GM13977 (cell line): ENCODE data around the gene TMEM18.
"Not testable (repeated sequence)": the region's sequence is repeated elsewhere in the genome, so short reads cannot be mapped to it uniquely, and the experiment has no call there.

Experiments
- DNase-seq: peaks from one replicate; pipeline ENCODE4 v3.0.0; 2012; ENCODE audit warnings: low spot score
- in situ Hi-C: fragments of 300-500 bp; cut with MboI; formaldehyde crosslinking; loops from one replicate; pipeline ENCODE4 v1.12.0; 2022; ENCODE audit warnings: low sequenced_read_pairs, low pct_unique_long_range_greater_than_20kb, mixed read lengths, inconsistent platforms; ENCODE audit not compliant: unreplicated experiment
- TF ChIP-seq, protein P1 (sequence below): IDR thresholded peaks from 2 replicates; pipeline ENCODE4 v1.5.1; 2012; ENCODE audit warnings: mild to moderate bottlenecking, control low read depth; ENCODE audit not compliant: insufficient read depth; ENCODE audit errors: extremely low read depth, missing control alignments

Gene TMEM18

DNA sequence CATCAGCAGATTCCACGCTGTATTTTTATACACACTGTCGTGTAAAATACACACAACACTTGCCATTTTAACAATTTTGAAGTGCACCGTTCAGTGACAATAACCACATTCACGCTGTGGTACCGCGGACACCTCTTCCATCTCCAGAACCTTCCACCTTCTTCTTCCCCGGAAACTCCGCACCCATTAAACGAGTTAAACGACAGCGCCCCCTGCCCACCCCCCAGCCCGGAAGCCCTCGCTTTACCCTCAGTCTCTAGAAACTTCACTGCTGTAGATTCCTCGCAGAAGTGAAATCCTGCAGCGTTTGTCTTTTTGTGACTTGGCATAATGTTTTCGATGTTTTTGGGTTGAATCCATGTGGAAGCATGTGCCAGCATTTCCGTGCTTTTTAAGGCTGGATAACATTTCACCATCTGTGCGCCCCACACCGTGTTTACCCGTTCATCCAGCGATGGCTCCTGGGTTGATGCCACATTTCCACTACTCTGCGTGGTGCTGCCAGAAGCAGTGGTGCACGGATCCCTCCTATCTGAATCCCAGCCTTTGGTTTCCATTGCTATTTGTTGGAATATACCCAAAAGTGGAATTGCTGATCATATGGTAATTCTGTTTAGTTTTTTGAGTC lies 32.0 kb upstream of the TMEM18 start:
- DNase-seq, result no peak
- TF ChIP-seq, protein P1, sequence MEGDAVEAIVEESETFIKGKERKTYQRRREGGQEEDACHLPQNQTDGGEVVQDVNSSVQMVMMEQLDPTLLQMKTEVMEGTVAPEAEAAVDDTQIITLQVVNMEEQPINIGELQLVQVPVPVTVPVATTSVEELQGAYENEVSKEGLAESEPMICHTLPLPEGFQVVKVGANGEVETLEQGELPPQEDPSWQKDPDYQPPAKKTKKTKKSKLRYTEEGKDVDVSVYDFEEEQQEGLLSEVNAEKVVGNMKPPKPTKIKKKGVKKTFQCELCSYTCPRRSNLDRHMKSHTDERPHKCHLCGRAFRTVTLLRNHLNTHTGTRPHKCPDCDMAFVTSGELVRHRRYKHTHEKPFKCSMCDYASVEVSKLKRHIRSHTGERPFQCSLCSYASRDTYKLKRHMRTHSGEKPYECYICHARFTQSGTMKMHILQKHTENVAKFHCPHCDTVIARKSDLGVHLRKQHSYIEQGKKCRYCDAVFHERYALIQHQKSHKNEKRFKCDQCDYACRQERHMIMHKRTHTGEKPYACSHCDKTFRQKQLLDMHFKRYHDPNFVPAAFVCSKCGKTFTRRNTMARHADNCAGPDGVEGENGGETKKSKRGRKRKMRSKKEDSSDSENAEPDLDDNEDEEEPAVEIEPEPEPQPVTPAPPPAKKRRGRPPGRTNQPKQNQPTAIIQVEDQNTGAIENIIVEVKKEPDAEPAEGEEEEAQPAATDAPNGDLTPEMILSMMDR, result no peak
- in situ Hi-C loops, result loop anchor here (25.0 kb wide), 1 partner anchor 828 kb away; no protein-coding TSS in a partner anchor

DNA sequence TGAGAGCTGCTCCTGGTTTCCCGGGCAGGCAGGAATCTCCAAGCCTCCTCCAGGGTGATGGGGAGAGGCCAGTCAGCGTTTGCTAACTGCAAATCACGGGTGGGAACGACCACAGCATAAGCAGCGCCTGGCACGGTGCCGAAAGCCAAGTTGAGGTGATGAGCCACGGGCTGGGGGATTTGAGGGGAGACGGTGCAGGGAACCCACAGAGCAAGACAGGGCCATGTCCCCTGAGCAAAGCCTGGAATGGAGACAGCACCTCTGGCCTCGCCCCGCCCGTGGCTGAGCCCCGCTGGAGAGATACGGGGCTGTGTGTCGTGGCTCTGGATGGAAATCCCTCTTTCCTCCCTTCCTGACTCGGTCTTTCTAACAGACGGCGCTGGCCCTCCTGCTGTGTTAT lies 31.5 kb upstream of the TMEM18 start:
- no peak for DNase-seq
- in situ Hi-C loops, result loop anchor here (25.0 kb wide), 1 partner anchor 829 kb away; no protein-coding TSS in a partner anchor

DNA sequence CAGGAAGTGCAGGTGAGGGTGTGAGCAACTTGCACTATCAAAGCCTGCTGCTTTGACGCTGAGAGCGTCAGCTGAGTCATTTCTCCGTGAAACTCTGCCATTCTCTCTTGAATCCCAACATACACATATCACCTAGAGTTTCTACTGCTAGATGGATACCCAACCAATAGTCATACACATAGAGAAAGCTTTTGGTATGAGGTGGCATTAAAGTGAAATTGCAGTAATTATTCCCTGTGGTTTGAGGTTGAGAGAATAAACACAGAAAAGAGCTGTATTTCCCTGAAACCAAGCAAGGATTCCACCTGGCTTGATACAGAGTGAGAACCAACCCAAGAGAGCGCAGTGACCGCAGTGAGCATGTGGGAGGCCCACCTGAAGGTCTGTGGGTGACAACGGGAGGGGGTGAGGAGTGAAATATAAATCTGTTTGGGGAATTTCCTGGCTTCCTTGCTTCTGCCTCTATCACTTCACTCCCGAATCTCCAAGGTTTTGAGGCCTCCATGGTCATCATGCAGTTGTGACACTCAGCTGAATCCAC lies 28.8 kb upstream of the TMEM18 start:
- in situ Hi-C loops, result loop anchor here (25.0 kb wide), 1 partner anchor 831 kb away; no protein-coding TSS in a partner anchor
- DNase-seq, result peak; percentile 47
- TF ChIP-seq, protein P1, result no peak

More for the DNA sequence above, 31.5 kb upstream of the TMEM18 start:
- TF ChIP-seq, protein P1, result no peak

DNA sequence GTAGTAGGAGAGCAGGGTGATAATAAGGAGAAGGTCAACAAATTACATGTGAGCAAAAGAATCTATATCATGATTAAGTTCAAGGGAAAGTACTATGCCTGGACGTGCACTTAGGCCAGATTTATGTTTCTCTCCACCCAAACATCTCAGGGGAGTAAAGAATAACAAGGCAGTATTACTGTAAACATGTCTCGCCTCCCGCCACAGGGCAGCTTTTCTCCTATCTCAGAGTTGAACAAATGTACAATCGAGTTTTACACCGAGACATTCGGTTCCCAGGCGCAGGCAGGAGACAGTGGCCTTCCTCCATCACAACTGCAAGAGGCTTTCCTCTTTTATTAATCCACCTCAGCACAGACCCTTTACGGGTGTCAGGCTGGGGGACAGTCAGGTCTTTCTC lies 25.6 kb upstream of the TMEM18 start:
- DNase-seq, result not testable (repeated sequence)
- in situ Hi-C loops, result loop anchor here (25.0 kb wide), 1 partner anchor 835 kb away; no protein-coding TSS in a partner anchor

DNA sequence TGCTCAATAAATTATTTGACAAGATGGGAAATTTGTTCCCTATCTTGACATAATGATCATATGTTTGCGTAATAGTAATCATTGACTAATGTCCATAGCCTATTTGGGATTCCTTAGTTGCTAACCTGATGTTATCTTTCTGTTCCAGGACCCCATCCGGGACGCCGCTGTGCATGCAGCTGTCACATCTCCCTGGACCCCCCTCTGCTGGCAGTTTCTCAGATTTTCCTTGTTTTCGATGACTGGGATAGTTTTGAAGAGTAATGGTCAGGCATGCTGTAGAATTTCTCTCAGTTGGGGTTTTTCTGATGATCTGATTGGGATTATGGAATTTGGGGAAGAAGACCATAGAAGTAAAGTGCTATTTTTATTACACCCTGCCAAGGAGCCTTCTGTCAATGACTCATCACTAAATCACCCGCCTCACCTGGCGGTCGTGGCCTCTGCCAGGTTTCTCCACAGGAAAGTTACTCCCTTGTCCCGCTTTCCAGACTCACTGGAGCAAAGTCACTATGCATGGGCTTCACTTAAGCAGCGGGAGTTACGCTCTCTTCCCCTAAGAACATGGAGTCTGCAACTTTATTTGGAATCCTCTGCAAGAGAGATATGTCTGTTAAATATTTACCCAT lies 19.9 kb upstream of the TMEM18 start:
- TF ChIP-seq, protein P1, result no peak
- in situ Hi-C loops, result no loop called here
- DNase-seq, result no peak

DNA sequence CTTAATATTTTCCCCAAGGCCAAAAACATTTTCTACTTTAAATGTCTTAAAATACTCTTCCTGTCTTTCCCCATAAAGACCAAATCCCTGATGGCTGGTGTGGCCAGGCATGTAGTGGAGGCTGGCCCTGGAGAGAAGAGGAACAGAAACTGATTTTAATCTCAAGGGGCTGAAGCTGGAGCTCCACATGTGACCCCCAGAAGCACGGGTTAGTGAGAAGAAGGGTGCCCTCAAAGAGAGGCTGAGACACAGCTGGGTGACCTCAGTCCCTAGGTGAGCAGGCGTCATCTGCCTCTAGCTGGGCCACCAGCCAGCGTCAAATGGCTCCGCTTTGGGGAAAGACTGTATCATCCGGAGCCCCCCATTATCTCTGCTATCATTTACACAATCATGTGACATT lies 19.3 kb upstream of the TMEM18 start:
- TF ChIP-seq, protein P1, result no peak
- peak; percentile 53 for DNase-seq
- in situ Hi-C loops, result no loop called here
